NCI-H2107 treated with DMSO at 0.1 percent for 48 hours (cell line): ENCODE data around the gene RANBP1.
"Not testable (repeated sequence)": the region's sequence is repeated elsewhere in the genome, so short reads cannot be mapped to it uniquely, and the experiment has no call there.

ENCODE experiments used
- DNase-seq: peaks from one replicate; lab custom pipeline; 2025; ENCODE audit not compliant: unreplicated experiment; lab: John Stamatoyannopoulos, UW

The RANBP1 gene

DNA sequence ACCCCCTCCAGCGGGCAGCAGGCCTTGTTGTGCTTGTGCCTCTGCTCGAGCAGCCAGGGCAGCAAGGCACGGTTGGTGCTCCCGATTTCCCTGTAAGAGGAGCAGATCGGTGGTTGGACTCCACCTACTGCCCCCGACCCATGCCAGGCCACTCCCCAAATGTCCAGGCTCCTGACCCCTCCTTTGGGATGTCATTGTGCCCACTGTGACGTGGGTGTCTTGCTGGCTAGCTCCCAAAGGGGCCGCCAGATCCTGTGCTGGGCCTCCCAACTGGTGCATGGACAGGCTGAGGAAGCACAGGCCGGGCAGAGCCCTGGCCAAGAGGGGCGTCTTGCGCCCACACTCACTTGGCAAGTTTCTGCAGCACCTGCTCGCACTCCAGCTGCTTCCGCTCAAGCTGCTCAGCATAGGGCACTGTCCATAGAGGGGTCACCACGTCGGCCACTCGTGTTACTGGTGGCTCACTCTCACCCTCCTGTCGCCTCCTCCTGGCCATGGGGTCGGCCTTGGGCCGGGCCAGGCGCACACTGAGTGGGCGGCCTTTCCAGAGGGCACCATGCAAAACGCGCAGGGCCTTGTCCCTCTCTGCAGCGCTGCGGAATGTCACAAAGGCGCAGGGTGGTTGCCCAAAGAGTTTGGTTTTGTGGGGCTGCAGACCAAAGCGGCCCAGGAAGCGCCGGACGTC lies at the start of gene RANBP1:
RANBP1 (plus strand) TSS at position 414 of the 685 bp plus-strand sequence; CDS start at position 495, 81 bp downstream.
- DNase-seq: no peak

DNA sequence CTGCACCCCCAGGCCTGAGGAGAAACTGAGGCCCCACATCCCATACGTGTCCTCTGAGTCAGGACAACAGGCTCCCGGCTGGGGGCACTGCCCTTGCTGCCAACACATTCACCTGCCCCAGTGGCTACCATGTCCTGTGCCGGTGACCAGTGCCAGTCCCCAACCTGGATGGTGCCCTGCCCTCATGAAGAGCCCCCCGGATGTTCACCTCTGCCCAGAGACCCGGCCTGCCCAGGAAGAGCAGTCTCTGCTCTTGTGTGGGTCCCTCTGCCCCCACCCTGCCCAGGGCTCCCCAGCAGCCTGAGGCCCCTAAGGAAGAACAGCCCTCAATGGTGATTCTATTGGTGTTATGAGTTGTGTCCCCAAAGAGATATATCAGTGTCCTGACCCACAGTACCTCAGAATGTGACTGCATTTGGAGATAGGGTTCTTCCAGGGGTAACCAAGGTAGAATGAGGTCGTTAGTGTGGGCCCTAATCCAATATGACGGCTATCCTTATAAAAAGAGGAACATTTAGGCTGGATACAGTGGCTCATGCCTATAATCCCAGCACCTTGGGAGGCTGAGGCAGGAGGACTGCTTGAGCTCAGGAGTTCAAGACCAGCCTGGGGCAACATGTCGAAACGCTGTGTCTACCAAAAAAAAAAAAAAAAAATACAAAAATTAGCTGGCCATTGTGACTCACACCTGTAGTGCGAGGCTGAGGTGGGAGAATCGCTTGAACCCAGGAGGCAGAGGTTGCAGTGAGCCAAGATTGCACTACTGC lies 49.1 kb upstream of the RANBP1 start:
- no peak for DNase-seq

GRCh38 chr22:20067384-20067682 lies 48.6 kb upstream of the RANBP1 start:
- DNase-seq: not testable (repeated sequence)

DNA sequence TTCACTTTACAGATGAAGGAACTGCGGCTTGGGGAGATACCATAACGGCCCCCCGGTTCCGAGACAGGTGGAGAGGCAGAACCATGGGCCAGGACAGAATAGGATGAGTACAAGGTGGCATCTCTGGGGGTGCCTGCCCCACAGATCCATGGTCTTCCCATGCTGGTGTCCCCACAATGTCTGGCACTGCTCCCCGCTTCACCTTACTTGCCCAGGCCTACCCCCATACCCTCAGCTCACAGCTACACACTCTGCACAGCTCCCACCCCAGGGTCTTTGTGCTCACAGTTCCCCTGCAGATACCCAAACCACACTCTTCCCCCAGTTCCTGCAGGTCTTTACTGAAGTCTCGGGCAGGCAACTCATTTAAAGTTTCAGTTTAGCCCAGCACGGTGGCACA lies 47.3 kb upstream of the RANBP1 start:
- no peak for DNase-seq

DNA sequence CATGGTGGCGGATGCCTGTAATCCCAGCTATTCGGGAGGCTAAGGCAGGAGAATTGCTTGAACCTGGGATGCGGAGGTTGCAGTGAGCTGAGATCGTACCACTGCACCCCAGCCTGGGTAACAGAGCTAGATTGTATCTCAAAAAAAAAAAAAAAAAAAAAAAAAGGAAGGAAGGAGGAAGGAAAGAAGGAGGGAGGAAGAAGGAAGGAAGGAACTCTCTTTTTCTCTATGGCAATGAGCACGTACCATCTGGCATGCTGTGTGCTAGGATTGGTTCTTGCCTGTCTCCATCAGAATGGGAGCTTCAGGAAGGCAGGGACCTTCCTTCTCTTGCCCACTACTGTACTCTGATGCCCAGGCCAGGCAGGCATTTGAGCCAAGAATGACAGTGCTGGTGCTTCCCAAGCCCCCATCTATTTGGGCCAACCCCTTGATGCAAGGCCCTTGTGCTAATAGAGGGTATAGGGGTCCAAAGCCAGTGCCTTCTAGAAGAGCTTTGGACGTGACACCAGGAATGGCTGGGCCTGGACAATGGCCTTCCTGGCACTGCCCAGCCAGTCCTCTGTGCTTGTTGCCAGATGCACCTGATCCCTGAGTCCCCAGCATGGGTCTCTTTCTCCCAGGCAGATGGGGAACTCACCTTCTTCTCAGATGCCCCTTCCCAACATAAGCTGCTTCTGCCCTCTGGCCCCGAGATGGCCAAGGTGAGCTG lies 46.4 kb upstream of the RANBP1 start:
- no peak for DNase-seq

- DNase-seq: no peak
Observed at GRCh38 chr22:20071524-20071972, 44.4 kb upstream of the RANBP1 start.

DNA sequence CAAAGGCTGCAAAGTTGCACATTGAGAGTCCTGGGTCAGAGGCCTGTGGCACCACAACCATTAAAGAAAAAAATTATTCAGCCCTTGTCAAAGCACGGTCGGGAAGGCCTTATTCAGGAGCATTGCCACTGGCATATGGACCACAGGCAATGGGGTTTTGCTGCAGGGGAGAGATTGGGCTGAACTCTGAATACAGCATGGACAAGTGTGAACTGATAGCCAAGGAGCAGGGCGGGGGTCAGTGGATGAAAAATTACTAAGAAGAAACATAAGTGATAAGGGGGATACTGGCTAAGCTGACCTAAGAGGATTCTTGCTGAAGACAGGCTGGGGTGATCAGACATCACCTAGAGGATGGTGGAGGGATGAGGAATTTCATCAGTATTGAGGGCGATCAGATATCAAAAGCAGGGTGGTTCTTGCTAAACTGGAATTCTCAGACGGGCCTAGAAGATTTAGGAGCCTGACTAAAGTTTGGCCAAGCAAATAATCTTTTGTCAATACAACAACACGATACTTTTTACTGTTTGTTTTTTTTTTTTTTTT lies 39.2 kb upstream of the RANBP1 start:
- no peak for DNase-seq

- DNase-seq: peak; percentile 67
Observed at GRCh38 chr22:20079745-20080444, 36.0 kb upstream of the RANBP1 start, which contains the start of gene DGCR8. TSS of gene DGCR8 (plus strand) at chr22:20080241. CDS start at chr22:20085964, 5,723 bp downstream.

- no peak for DNase-seq
Observed at GRCh38 chr22:20080445-20080775, 35.5 kb upstream of the RANBP1 start.

DNA sequence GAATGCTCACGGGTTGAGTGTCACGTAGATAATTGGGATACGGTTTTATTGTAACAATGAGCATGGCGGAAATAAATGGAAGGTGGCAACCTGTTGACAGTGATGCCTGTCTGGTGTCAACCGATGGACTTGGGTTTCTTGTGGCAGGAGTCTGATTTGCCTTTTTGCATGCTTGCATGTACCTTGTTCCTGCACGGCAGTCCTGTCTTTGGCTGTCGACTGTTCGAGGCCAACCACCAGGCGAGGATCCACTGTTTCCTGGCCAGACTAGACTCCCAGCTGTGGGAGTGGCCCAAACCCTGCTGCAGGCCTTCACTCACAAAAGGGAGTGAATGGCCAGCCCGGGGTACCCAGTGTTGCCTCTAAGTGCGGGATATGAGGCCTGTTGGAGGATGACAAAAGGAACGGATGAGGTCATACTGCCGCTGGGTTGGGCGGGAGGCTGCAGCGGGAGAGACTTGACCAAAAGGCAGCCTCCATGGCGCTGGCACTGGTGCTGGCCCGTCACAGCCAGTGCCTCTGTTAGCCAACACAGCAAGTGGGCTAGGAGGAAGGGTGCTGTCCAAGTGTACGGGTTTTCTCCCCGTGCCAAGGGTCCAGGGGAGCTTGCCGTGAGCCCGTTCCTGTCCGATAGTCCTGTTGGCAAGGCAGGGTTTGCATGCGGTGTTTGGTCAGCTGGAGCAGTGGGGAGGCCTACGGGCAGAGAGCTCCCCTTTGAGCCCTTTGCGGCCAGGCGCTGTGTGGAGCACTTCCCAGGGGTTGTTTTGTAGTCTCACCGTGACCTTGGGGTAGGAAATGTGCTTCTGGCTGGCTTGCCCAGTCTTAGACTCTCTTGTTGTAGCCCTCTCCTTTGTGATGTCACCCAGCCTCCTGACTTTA lies 34.9 kb upstream of the RANBP1 start:
- no peak for DNase-seq

GRCh38 chr22:20083157-20083890 lies 32.6 kb upstream of the RANBP1 start:
- no peak for DNase-seq

DNA sequence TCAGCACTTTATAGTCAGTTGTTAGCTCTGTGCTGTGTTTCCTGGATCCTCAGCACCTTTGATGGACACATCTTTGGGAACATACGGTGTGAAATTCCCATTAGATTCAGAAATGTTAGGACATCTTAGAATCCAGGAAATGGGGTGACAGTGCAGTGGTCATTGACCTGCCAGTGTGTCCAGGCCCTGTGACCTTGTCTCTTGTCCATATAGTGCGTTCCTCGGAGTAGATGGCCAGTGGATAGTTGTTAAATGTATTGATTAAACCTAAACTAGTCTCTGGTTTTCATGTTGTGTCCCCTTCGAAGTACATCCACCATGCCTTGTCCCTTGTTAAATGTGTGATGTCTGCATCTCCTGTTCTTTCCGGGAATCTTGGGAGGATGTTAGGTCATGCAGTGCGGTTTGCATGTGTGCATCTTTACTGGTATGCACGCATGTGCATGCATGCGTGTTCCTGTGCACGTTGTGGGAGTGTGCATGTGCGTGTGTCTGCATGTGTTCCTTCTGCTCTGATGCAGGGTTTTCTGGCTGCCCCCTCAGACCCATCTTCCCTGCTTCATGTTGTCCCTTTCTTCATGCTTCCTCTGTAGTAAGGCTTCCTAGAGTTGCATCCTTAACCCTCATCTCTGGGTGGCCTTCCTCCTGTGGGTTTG lies 31.9 kb upstream of the RANBP1 start:
- DNase-seq: no peak

- DNase-seq: no peak
Observed at GRCh38 chr22:20084547-20085413, 31.1 kb upstream of the RANBP1 start.

DNA sequence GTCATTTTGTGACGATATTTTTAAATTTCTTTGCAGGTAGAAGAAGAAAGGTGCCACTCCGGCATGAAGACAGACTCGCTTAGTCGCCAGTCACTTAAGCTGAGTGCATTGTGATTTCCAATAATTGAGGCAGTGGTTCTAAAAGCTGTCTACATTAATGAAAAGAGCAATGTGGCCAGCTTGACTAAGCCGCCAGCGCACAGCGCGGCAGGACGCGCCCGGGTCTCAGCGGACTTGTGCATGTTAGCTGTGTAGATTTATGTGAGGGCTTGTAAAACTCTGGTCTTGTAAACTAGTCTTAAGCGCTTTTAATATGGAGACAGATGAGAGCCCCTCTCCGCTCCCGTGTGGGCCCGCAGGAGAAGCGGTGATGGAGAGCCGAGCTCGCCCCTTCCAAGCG lies 30.3 kb upstream of the RANBP1 start:
- no peak for DNase-seq

GRCh38 chr22:20086101-20086599 lies 29.8 kb upstream of the RANBP1 start:
- no peak for DNase-seq

- no peak for DNase-seq
Observed at GRCh38 chr22:20086763-20087162, 29.1 kb upstream of the RANBP1 start.

GRCh38 chr22:20087319-20088262 lies 28.3 kb upstream of the RANBP1 start:
- no peak for DNase-seq
